ENCODE results near the gene SLC33A1. TPM values are rescaled to one million over a fixed set of nuclear protein-coding genes. Genes with fewer than 3 reads are reported as not detected.
"Not testable (repeated sequence)": the region's sequence is repeated elsewhere in the genome, so short reads cannot be mapped to it uniquely, and the experiment has no call there.

SLC33A1 gene
- total RNA-seq, 1 experiment from 2014 or later, result 27.2 TPM

- Histone ChIP-seq H3K4me3 (ENCODE audit: low read depth in 2 of 2, low read length in 2 of 2) (no peak overlapping the region), H3K4me1 (ENCODE audit: control insufficient read depth, insufficient read depth, low read length) (no peaks in the 10 kb centered on the region), H3K27ac (ENCODE audit: low read length) (no peak overlapping the region), H3K9me3 (ENCODE audit: control insufficient read depth, insufficient read depth, low read depth, low read length) (no peaks in the 10 kb centered on the region), H3K36me3 (ENCODE audit: control insufficient read depth, insufficient read depth, low read length) (no peaks in the 10 kb centered on the region), H3K27me3 (ENCODE audit: control insufficient read depth, insufficient read depth, low read length) (no peaks in the 10 kb centered on the region)
- no peak for ATAC-seq
- POLR2A ChIA-PET, result no interaction called here
- intact Hi-C loops (cut with micrococcal nuclease; ENCODE audit: unreplicated experiment) (no loop called here), in situ Hi-C loops (cut with HindIII; ENCODE audit: low pct_unique_long_range_greater_than_20kb, low sequenced_read_pairs) (no loop called here)
- BruUV-seq (replicated peaks), result no TSS peak
- CTCF ChIA-PET, result interaction anchor here (1.6 to 1.8 kb wide), 2 partner anchors 8 to 9 kb away, joined by 6 read pairs; partner anchors contain the start of gene C3orf33
- DNase-seq (ENCODE audit: low read depth, low spot score), result no peak
- TF ChIP-seq CTCF (IDR thresholded peaks at IDR 0.05), result no peak
- no peak for TF ChIP-seq TCF7L2 (IDR thresholded peaks at IDR 0.05; ENCODE audit: low read depth, low read length)
- TF ChIP-seq POLR2AphosphoS5 (IDR thresholded peaks at IDR 0.05; ENCODE audit: low read depth, low read length), result no peak
- TF ChIP-seq REST (IDR thresholded peaks at IDR 0.05; ENCODE audit: insufficient read depth in 1 of 2, low read depth in 2 of 2, low read length in 1 of 2), result no peak
- no peak for TF ChIP-seq SIN3A (IDR thresholded peaks at IDR 0.05; ENCODE audit: borderline replicate concordance, insufficient read depth, low read depth, low read length)
Measured at GRCh38 chr3:155815030-155815545, 39.1 kb downstream of the SLC33A1 start.

GRCh38 chr3:155813224-155813623 is 41.0 kb downstream of the SLC33A1 start:
- DNase-seq (ENCODE audit: low read depth, low spot score); intact Hi-C loops (cut with micrococcal nuclease; ENCODE audit: unreplicated experiment); POLR2A ChIA-PET; H3K9me3 ChIP-seq (ENCODE audit: control insufficient read depth, insufficient read depth, low read depth, low read length); in situ Hi-C loops (cut with HindIII; ENCODE audit: low pct_unique_long_range_greater_than_20kb, low sequenced_read_pairs); H3K4me1 ChIP-seq (ENCODE audit: control insufficient read depth, insufficient read depth, low read length); H3K36me3 ChIP-seq (ENCODE audit: control insufficient read depth, insufficient read depth, low read length); ATAC-seq; BruUV-seq (replicated peaks); H3K27me3 ChIP-seq (ENCODE audit: control insufficient read depth, insufficient read depth, low read length); CTCF ChIA-PET; H3K4me3 ChIP-seq (ENCODE audit: low read depth in 2 of 2, low read length in 2 of 2); H3K27ac ChIP-seq (ENCODE audit: low read length): not testable (repeated sequence)

GRCh38 chr3:155809181-155809580 is 45.0 kb downstream of the SLC33A1 start:
- Histone ChIP-seq H3K4me1 (ENCODE audit: control insufficient read depth, insufficient read depth, low read length) (no peaks in the 10 kb centered on the region), H3K9me3 (ENCODE audit: control insufficient read depth, insufficient read depth, low read depth, low read length) (no peaks in the 10 kb centered on the region), H3K4me3 (ENCODE audit: low read depth in 2 of 2, low read length in 2 of 2) (no peak overlapping the region), H3K36me3 (ENCODE audit: control insufficient read depth, insufficient read depth, low read length) (no peaks in the 10 kb centered on the region), H3K27ac (ENCODE audit: low read length) (no peak overlapping the region), H3K27me3 (ENCODE audit: control insufficient read depth, insufficient read depth, low read length) (no peaks in the 10 kb centered on the region; the same call in 1 of the 2 replicates)
- ATAC-seq (no peak), DNase-seq (ENCODE audit: low read depth, low spot score) (no peak)
- in situ Hi-C loops (cut with HindIII; ENCODE audit: low pct_unique_long_range_greater_than_20kb, low sequenced_read_pairs) (no loop called here), intact Hi-C loops (cut with micrococcal nuclease; ENCODE audit: unreplicated experiment) (loop anchor here (5.0 to 10.0 kb wide), 2 partner anchors 43 to 146 kb away; partner anchors contain the start of gene SLC33A1)
- ChIA-PET POLR2A (no interaction called here), CTCF (no interaction called here)
- no TSS peak for BruUV-seq (replicated peaks)
- no peak for TF ChIP-seq POLR2AphosphoS5 (IDR thresholded peaks at IDR 0.05; ENCODE audit: low read depth, low read length)
- no peak for TF ChIP-seq REST (IDR thresholded peaks at IDR 0.05; ENCODE audit: insufficient read depth in 1 of 2, low read depth in 2 of 2, low read length in 1 of 2)
- TF ChIP-seq SIN3A (IDR thresholded peaks at IDR 0.05; ENCODE audit: borderline replicate concordance, insufficient read depth, low read depth, low read length), result no peak
- no peak for TF ChIP-seq CTCF (IDR thresholded peaks at IDR 0.05)
- TF ChIP-seq TCF7L2 (IDR thresholded peaks at IDR 0.05; ENCODE audit: low read depth, low read length), result no peak
